CD14-positive monocyte (primary cell): Measurements from ENCODE around the gene SFRP5. TPM values are rescaled to one million over a fixed set of nuclear protein-coding genes. Genes with fewer than 3 reads are reported as not detected.

Experiments
- DNase-seq, 3 donors: peaks; one replicate each; pipeline ENCODE4 v3.0.0-alpha.2; 2011 to 2022
- H2AFZ ChIP-seq: 2 replicates; pipeline ENCODE4 v1.6.0; 2012; ENCODE audit warnings: mild to moderate bottlenecking, low read depth, low read length, inconsistent platforms; ENCODE audit not compliant: insufficient read depth, poor library complexity, severe bottlenecking
- H3K27ac ChIP-seq, 2 donors: 1 replicate in 1 of 2; 2 replicates in 1 of 2; pipeline ENCODE4 v1.5.1; 2012 to 2013; ENCODE audit warnings: low read length in 2 of 2, control low read depth in 1 of 2, inconsistent platforms in 1 of 2, low read depth in 1 of 2, mild to moderate bottlenecking in 1 of 2
- H3K27me3 ChIP-seq, 2 donors: one replicate each; pipeline versions ENCODE4 v1.6.0 to v1.6.1; 2011 to 2013; ENCODE audit warnings: low read length in 2 of 2; ENCODE audit not compliant: control insufficient read depth in 2 of 2, insufficient read depth in 2 of 2
- H3K36me3 ChIP-seq, 2 donors: replicated peaks in 1 of 2; 1 replicate in 1 of 2; 2 replicates in 1 of 2; pipeline versions ENCODE4 v1.5.1 to v1.6.1; 2012 to 2013; ENCODE audit warnings: low read length in 2 of 2, control low read depth in 1 of 2, inconsistent platforms in 1 of 2, mild to moderate bottlenecking in 1 of 2; ENCODE audit not compliant: insufficient read depth in 2 of 2, control insufficient read depth in 1 of 2
- H3K4me1 ChIP-seq, 2 donors: 1 replicate in 1 of 2; 2 replicates in 1 of 2; pipeline versions ENCODE4 v1.5.1 to v1.6.1; 2012 to 2013; ENCODE audit warnings: low read length in 2 of 2, control low read depth in 1 of 2, inconsistent platforms in 1 of 2, mild to moderate bottlenecking in 1 of 2, moderate library complexity in 1 of 2; ENCODE audit not compliant: insufficient read depth in 2 of 2, control insufficient read depth in 1 of 2
- H3K4me2 ChIP-seq: replicated peaks from 2 replicates; pipeline ENCODE3; 2012; ENCODE audit warnings: low read length, moderate library complexity, mild to moderate bottlenecking; ENCODE audit not compliant: poor library complexity, severe bottlenecking; ENCODE audit errors: extremely low read depth
- H3K4me3 ChIP-seq, 3 experiments: fragments of 200-600 bp in 1 of 3; sonication (generic) in 1 of 3; replicated peaks in 1 of 3; 1 replicate in 2 of 3; 2 replicates in 1 of 3; pipeline ENCODE4 v1.5.1; 2011 to 2013; ENCODE audit warnings: low read length in 3 of 3, mild to moderate bottlenecking in 3 of 3, control low read depth in 2 of 3, low read depth in 2 of 3, inconsistent platforms in 1 of 3, moderate library complexity in 1 of 3
- H3K79me2 ChIP-seq: 2 replicates; pipeline ENCODE4 v1.6.0; 2012; ENCODE audit warnings: mild to moderate bottlenecking, control low read depth, inconsistent platforms, low read length, moderate library complexity; ENCODE audit not compliant: insufficient read depth
- H3K9ac ChIP-seq: 2 replicates; pipeline ENCODE4 v1.6.0; 2017; ENCODE audit warnings: low read length, mild to moderate bottlenecking; ENCODE audit not compliant: insufficient read depth, poor library complexity, severe bottlenecking
- H3K9me3 ChIP-seq, 2 donors: replicated peaks in 1 of 2; 1 replicate in 1 of 2; 2 replicates in 1 of 2; pipeline versions ENCODE4 v1.5.1 to v1.6.1; 2012 to 2013; ENCODE audit warnings: low read length in 2 of 2, control low read depth in 1 of 2; ENCODE audit not compliant: control insufficient read depth in 1 of 2, insufficient read depth in 1 of 2
- H4K20me1 ChIP-seq: 2 replicates; pipeline ENCODE4 v1.6.0; 2012; ENCODE audit warnings: mild to moderate bottlenecking, low read length, control low read depth, moderate library complexity; ENCODE audit not compliant: insufficient read depth
- H3K27ac Mint-ChIP-seq, 7 donors: one replicate each; pipeline ENCODE4 v1.8.0; 2020; ENCODE audit warnings: mild to moderate bottlenecking in 7 of 7, mixed read lengths in 7 of 7, moderate library complexity in 6 of 7, inconsistent platforms in 2 of 7
- H3K27me3 Mint-ChIP-seq, 3 donors: one replicate each; pipeline ENCODE4 v1.8.0; 2021 to 2022; ENCODE audit warnings: low read depth in 3 of 3, mild to moderate bottlenecking in 3 of 3, mixed read lengths in 3 of 3, moderate library complexity in 3 of 3, inconsistent platforms in 1 of 3
- H3K36me3 Mint-ChIP-seq, 2 donors: one replicate each; pipeline ENCODE4 v1.8.0; 2020; ENCODE audit warnings: mixed read lengths in 2 of 2, inconsistent platforms in 1 of 2, mild to moderate bottlenecking in 1 of 2
- H3K4me1 Mint-ChIP-seq: one replicate; pipeline ENCODE4 v1.8.0; 2020; ENCODE audit warnings: mild to moderate bottlenecking, mixed read lengths
- H3K4me3 Mint-ChIP-seq, 2 donors: one replicate each; pipeline ENCODE4 v1.8.0; 2020; ENCODE audit warnings: mild to moderate bottlenecking in 2 of 2, mixed read lengths in 2 of 2, moderate library complexity in 1 of 2
- H3K9me3 Mint-ChIP-seq, 7 donors: one replicate each; pipeline ENCODE4 v1.8.0; 2020 to 2022; ENCODE audit warnings: mixed read lengths in 7 of 7, mild to moderate bottlenecking in 6 of 7, moderate library complexity in 6 of 7, inconsistent platforms in 2 of 7
- CTCF ChIP-seq: fragments of 200-600 bp; IDR thresholded peaks from one replicate; pipeline ENCODE4 v1.8.0; 2022; ENCODE audit warnings: antibody characterized with exemption, mild to moderate bottlenecking
- WGBS: methylation state at CpG from one replicate; pipeline ENCODE4 v1.1.5; 2013; ENCODE audit warnings: missing lambda C conversion rate; ENCODE audit not compliant: insufficient coverage; 5-methylcytosine and 5-hydroxymethylcytosine counted together
- intact Hi-C, 2 donors: fragments of 100-400 bp; cut with micrococcal nuclease; formaldehyde crosslinking; loops; one replicate each; pipeline versions ENCODE4 v1.15.0 to v1.15.1; 2023
- polyA plus RNA-seq, 3 donors: library from polyadenylated mRNA; depleted of rRNA in 1 of 3; unstranded in 2 of 3; stranded (reverse) in 1 of 3; fragments of 300-500 nt in 2 of 3; fragments of >200 nt in 1 of 3; fragmentation: Illumina TruSeq in 2 of 3; gene quantifications; 1 replicate in 2 of 3; 2 replicates in 1 of 3; pipeline ENCODE4 v1.2.3, GENCODE V29; 2012 to 2021

Gene SFRP5
- polyA plus RNA-seq, 3 donors = not detected

- H3K4me2 ChIP-seq = peak overlapping the region; percentile 93
- H3K4me3 Mint-ChIP-seq = no peak overlapping the region
- peak overlapping the region in 1 of 3 experiments; percentile 93 for H3K4me3 ChIP-seq
Observed at GRCh38 chr10:97738616-97739015, 33.2 kb downstream of the SFRP5 start.

GRCh38 chr10:97737770-97738265, 34.0 kb downstream of the SFRP5 start:
- Histone ChIP-seq H2AFZ (peak overlapping the region; percentile 93), H3K36me3 (peaks cover 16 to 31% of the 10 kb centered on the region in 2 donors), H4K20me1 (peaks cover 28% of the 10 kb centered on the region), H3K4me3 (peak overlapping the region; percentile 58 to 93 (median 89)), H3K4me1 (peaks cover 16 to 21% of the 10 kb centered on the region in 2 donors), H3K27me3 (no peaks in the 10 kb centered on the region), H3K27ac (peak overlapping the region; percentile 79 to 89), H3K9me3 (no peaks in the 10 kb centered on the region), H3K79me2 (peaks cover 51% of the 10 kb centered on the region), H3K4me2 (peak overlapping the region; percentile 93), H3K9ac (peak overlapping the region; percentile 91)
- intact Hi-C loops = loop anchor here (5.0 to 10.0 kb wide), 2 partner anchors 51 to 163 kb away; partner anchors contain the start of genes AVPI1 (in 2 of the 2) and ANKRD2 (in 1 of the 2)
- Mint-ChIP-seq H3K27me3 (peaks cover 0 to 3% (median 0%) of the 10 kb centered on the region in 3 donors), H3K36me3 (peaks cover 34 to 36% of the 10 kb centered on the region in 2 donors), H3K4me1 (peaks cover 29% of the 10 kb centered on the region), H3K4me3 (peak overlapping the region; percentile 85 to 98), H3K9me3 (no peaks in the 10 kb centered on the region), H3K27ac (peak overlapping the region; percentile 88 to 97 (median 94))
- TF ChIP-seq CTCF = no peak
- WGBS = 35% methylated on average over 14 of the region's 14 CpGs
- DNase-seq = no peak

More at GRCh38 chr10:97738616-97739015, 33.2 kb downstream of the SFRP5 start:
- Mint-ChIP-seq H3K9me3 (no peaks in the 10 kb centered on the region), H3K27me3 (peaks cover 0 to 1% (median 0%) of the 10 kb centered on the region in 3 donors), H3K27ac (peak overlapping the region in 1 of 7 donors; percentile 88), H3K36me3 (peaks cover 41 to 42% of the 10 kb centered on the region in 2 donors), H3K4me1 (peaks cover 29% of the 10 kb centered on the region)
- peaks cover 36% of the 10 kb centered on the region for H4K20me1 ChIP-seq
- no peak for DNase-seq
- H3K36me3 ChIP-seq = peaks cover 24 to 39% of the 10 kb centered on the region in 2 donors
- H3K27me3 ChIP-seq = no peaks in the 10 kb centered on the region
- H3K79me2 ChIP-seq = peaks cover 54% of the 10 kb centered on the region
- no peak overlapping the region for H3K27ac ChIP-seq
- H2AFZ ChIP-seq = no peak overlapping the region
- intact Hi-C loops = loop anchor here (5.0 to 10.0 kb wide), 2 partner anchors 51 to 164 kb away; partner anchors contain the start of genes AVPI1 (in 2 of the 2) and ANKRD2 (in 1 of the 2)
- TF ChIP-seq CTCF = no peak
- peaks cover 16 to 21% of the 10 kb centered on the region in 2 donors for H3K4me1 ChIP-seq
- no peaks in the 10 kb centered on the region for H3K9me3 ChIP-seq
- WGBS = 100% methylated on average over 3 of the region's 4 CpGs
- H3K9ac ChIP-seq = no peak overlapping the region
